Progenitor cell of endocrine pancreas (in vitro differentiated cells): ENCODE data around the gene LRRC37A. TPM values are rescaled to one million over a fixed set of nuclear protein-coding genes. Genes with fewer than 3 reads are reported as not detected.
"Not testable (repeated sequence)": the region's sequence is repeated elsewhere in the genome, so short reads cannot be mapped to it uniquely, and the experiment has no call there.

Experiments
- DNase-seq: peaks from one replicate; pipeline ENCODE4 v3.0.0; 2021; ENCODE audit warnings: low spot score; ENCODE audit not compliant: unreplicated experiment
- H3K27ac Mint-ChIP-seq: 2 replicates; pipeline ENCODE4 v1.8.0; 2021; ENCODE audit warnings: mild to moderate bottlenecking, moderate library complexity, mixed read lengths
- H3K27me3 Mint-ChIP-seq: 2 replicates; pipeline ENCODE4 v1.8.0; 2021; ENCODE audit warnings: mixed read lengths
- H3K36me3 Mint-ChIP-seq: 2 replicates; pipeline ENCODE4 v1.8.0; 2022; ENCODE audit warnings: mixed read lengths; ENCODE audit not compliant: insufficient read depth
- H3K4me1 Mint-ChIP-seq: 2 replicates; pipeline ENCODE4 v1.8.0; 2021; ENCODE audit warnings: low read depth, mixed read lengths
- H3K4me3 Mint-ChIP-seq: 2 replicates; pipeline ENCODE4 v1.8.0; 2021; ENCODE audit warnings: low read depth, mild to moderate bottlenecking, moderate library complexity, mixed read lengths
- H3K9me3 Mint-ChIP-seq: 2 replicates; pipeline ENCODE4 v1.8.0; 2021; ENCODE audit warnings: low read depth, mixed read lengths
- total RNA-seq: library from RNA; stranded (reverse); gene quantifications from 2 replicates; pipeline ENCODE4 v1.2.1, GENCODE V29; 2021

LRRC37A gene
- total RNA-seq, 1 donor from 2014 or later, result 6.8 TPM

DNA sequence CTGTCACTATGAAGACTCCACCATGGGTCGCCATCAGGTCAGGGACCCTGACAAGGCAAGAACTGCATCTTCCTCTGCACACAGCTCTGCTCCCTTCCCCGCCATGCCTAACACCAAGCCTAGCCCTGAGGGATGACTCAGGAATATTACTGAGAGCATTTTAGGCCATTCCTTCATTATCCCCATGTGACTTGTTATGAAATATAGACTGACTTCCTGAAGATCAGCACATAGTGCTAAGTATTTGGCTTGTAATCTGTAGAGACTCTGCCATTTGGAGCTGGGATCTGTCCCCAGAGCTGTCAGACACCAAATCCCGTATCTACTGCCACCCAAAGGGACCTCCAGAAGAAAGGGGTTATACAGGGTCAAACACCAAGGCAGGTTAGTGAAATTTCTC lies 47.2 kb downstream of the LRRC37A start:
- not testable (repeated sequence) for H3K27ac Mint-ChIP-seq, H3K4me1 Mint-ChIP-seq, H3K9me3 Mint-ChIP-seq, H3K36me3 Mint-ChIP-seq, H3K27me3 Mint-ChIP-seq, H3K4me3 Mint-ChIP-seq, DNase-seq

DNA sequence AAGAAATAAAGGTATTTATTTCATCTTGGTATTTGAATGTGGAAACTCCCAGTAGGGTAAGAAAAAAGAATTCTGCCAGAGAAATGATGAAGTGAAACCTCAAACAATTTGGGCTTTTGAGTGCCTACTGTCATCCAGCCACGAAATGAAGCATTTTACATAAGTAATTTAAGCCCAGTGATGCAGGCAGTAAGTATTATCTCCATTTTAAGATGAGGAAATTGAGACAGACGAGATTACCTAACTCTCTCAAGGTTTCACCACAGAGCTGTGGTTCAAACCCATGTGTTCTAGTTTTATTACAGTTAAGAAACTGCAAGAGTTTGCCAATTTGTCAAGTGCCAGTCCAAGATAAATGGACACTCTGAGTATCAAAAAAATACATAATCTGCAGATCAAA lies 53.4 kb downstream of the LRRC37A start:
- H3K4me1 Mint-ChIP-seq, H3K4me3 Mint-ChIP-seq, H3K27ac Mint-ChIP-seq, H3K36me3 Mint-ChIP-seq, H3K9me3 Mint-ChIP-seq, H3K27me3 Mint-ChIP-seq, DNase-seq: not testable (repeated sequence)

DNA sequence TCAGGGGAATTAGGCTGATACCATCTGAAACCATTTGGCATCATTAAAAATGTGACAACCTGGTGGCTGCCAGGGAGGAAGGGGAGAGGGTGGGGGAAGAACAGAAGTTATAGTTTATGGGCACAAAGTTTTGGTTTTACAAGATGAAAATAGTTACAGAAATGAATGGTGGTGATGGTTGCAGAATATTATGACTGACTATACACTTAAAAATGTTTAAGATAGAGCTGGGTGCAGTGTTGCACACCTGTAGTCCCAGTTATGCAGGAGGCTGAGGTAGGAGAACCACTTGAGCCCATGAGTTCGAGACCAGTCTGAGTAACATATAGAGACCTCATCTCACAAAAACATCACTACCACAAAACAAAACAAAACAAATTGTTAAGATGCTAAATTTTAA lies 54.1 kb downstream of the LRRC37A start:
- DNase-seq, result not testable (repeated sequence)

DNA sequence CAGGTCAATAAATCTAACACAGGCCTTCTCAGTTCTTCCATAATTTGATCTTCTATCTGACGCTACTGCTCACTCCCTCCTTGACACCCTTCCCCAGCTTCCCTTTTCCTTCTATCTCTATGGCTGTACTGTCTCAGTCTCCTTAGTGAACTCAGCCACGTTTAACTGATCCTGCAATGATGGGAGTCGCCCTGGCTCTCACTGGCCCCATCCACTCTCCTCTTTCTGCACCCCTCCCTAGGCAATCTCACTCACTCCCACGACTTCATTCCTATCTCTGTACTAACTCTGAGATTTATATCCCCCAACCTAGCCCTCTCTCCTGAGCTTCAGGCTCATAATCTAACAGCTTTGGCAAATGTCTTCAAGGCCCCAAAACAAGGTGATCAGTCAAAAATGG lies 58.9 kb downstream of the LRRC37A start:
- not testable (repeated sequence) for DNase-seq, H3K4me3 Mint-ChIP-seq, H3K4me1 Mint-ChIP-seq, H3K27ac Mint-ChIP-seq, H3K36me3 Mint-ChIP-seq, H3K27me3 Mint-ChIP-seq, H3K9me3 Mint-ChIP-seq

More for the DNA sequence above, 54.1 kb downstream of the LRRC37A start:
- not testable (repeated sequence) for H3K4me3 Mint-ChIP-seq, H3K27ac Mint-ChIP-seq, H3K36me3 Mint-ChIP-seq, H3K27me3 Mint-ChIP-seq, H3K4me1 Mint-ChIP-seq, H3K9me3 Mint-ChIP-seq

DNA sequence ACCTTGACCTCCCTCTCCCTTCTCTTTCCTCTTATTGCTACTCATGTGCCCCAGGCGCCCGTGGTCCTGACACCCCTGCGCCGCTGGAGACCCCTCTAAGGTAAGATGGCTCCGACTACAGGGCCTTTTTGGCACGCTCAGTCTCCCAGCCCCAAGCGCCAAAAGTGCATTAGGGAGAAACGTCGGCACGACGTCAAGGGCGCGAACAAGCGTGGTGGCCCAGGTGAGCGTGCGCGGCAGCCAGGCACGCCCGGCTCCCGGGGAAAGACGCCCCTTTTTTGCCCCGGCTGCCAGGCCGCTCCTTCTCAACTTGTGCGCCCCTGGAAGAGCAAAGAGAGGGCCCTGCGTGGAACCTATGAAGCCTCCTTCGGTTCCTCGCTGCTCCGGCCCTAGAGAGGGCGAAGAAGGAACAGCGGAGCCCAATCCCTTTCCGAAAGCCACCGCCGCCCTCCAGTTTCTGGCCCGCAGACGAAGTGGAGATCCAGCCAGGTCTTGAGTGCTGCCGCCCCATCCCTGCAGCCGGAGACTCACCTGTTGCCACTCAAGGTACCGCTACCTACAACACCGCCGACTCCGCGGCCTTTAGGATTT lies 66.3 kb downstream of the LRRC37A start:
- H3K36me3 Mint-ChIP-seq, H3K9me3 Mint-ChIP-seq, H3K4me1 Mint-ChIP-seq, H3K4me3 Mint-ChIP-seq, DNase-seq, H3K27ac Mint-ChIP-seq, H3K27me3 Mint-ChIP-seq: not testable (repeated sequence)

DNA sequence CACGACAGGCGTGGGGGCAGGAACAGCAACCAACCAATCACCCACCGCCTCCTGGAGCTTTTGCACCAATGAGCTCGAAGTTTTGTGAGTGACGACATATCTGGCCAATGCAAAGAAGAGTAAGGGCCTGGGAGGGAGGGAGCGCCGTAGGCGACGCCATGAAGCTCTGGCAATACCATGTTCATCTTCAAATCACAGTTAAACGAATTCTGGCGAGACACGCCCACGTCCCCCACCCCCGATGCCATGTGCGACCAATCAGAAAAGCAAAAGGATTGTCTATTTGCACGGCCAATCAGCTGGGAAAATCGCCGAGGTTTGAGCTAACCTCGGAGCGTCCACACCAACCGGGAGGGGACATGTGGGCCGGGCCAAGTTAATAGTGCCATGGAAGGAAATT lies 66.8 kb downstream of the LRRC37A start, which contains the start of gene ARL17B:
Gene ARL17B, minus strand, starts transcription at position 12 of the 400 bp plus-strand sequence. CDS start 3,369 bp downstream, outside the sequence.
- H3K4me3 Mint-ChIP-seq, H3K4me1 Mint-ChIP-seq, H3K27me3 Mint-ChIP-seq, H3K9me3 Mint-ChIP-seq, H3K27ac Mint-ChIP-seq, H3K36me3 Mint-ChIP-seq: not testable (repeated sequence)
- peak; percentile 84 for DNase-seq

DNA sequence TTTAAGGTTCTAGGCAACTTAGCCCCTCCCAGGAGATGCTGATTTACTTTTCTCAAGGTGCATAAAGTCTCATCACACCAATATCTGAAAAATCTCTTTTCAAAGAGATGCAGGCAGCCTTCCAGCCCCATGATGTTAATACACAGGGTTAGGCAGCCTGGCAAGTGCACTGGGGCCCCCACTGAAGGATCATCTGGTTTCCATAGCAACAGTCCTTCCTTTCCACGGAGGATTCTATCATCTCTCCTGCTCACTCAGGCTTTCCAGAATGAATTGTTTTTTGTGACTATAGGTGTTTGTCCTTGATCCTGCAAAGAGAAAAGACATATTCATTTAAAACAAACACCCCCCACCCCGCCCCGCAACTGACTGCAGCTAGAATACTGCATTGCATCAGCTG lies 72.6 kb downstream of the LRRC37A start:
- H3K4me1 Mint-ChIP-seq, DNase-seq, H3K27me3 Mint-ChIP-seq, H3K9me3 Mint-ChIP-seq, H3K36me3 Mint-ChIP-seq, H3K27ac Mint-ChIP-seq, H3K4me3 Mint-ChIP-seq: not testable (repeated sequence)

DNA sequence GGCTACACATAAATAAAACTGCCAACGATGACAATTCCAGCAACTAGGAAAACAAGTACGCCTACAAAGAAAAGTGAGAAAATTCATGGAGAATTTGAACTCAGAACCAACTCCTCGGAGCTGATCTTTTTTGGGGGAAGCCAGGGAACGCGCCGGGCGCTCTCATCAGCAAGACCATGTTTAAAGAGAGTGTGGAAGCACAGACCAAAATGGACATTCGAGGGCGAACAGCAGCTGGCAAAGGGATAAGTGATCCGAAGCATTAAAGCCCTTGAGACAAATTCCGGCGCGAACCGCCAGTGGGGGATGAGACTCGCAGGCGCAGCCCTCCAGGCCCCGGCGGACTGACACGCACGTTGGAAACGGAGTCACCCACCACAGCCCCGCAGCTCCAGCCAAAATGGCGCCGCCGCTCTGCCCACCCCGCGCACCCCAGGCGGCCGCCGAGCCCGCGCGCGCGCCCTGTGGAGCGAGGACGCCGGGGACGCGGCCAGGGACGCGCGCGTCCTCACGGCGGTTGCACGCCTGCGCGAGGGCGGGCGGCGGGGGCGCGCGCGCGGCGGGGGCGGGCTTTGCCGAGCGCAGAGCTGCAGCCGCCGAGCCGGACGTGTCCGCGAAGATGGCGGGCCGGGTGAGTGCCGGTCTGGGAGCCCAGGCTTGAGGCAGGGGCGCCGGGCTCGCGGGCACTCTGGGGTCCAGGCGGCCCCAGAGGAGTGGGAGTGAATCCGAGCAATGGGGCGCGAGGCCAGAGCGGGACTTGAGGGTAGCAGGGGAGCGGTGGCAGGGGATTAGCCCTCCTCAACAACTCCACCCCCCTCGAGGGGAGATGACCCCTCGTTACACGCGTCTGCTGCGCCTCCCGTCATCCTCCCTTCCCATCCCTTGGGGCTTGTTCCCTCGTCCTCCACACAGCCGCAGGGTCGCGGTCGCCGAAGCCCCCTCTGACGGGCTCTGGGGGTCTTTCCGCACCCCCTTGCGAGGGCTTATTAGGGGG lies 77.6 kb downstream of the LRRC37A start:
- not testable (repeated sequence) for H3K9me3 Mint-ChIP-seq

DNA sequence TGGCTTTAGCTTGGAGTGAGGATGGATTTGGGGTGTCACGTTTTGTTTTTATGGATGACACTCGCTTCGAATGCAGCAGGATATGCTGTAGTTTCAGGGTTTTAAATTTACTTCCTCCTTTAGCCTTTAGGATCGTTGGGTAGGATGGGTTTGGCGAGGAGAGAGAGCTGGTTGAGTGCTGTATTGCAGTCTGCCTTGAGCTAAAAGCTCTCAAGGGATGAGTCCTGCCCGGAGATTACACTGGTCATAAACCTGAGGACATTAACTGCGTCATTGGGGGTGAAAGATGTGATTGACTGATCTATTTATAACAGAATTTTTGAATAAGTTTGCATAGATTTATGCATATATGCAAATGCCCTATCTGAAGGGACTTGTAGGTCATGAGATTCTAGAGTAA lies 78.5 kb downstream of the LRRC37A start:
- not testable (repeated sequence) for H3K4me3 Mint-ChIP-seq, DNase-seq, H3K27ac Mint-ChIP-seq, H3K9me3 Mint-ChIP-seq, H3K27me3 Mint-ChIP-seq, H3K4me1 Mint-ChIP-seq, H3K36me3 Mint-ChIP-seq

More for the DNA sequence above, 77.6 kb downstream of the LRRC37A start:
- not testable (repeated sequence) for H3K4me3 Mint-ChIP-seq, H3K36me3 Mint-ChIP-seq, H3K4me1 Mint-ChIP-seq, H3K27ac Mint-ChIP-seq, H3K27me3 Mint-ChIP-seq, DNase-seq

DNA sequence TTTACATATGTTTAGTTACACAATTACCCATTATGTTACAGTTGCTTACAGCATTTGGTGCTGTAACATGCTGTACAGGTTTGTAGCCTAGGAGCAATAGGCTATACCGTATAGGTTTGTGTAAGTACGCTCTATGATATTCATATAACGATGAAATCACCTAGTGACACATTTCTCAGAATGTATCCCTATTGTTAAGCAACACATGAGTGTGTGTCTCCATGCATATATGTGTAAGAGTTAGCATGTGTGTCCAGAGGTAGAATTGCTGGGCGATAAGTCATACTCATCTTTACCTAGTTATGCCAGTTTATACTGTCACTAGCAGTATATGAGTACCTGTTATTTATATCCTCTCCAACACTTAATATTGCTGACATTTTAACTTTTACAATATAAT lies 88.2 kb downstream of the LRRC37A start:
- DNase-seq, H3K4me3 Mint-ChIP-seq, H3K4me1 Mint-ChIP-seq, H3K27me3 Mint-ChIP-seq, H3K36me3 Mint-ChIP-seq, H3K27ac Mint-ChIP-seq, H3K9me3 Mint-ChIP-seq: not testable (repeated sequence)

DNA sequence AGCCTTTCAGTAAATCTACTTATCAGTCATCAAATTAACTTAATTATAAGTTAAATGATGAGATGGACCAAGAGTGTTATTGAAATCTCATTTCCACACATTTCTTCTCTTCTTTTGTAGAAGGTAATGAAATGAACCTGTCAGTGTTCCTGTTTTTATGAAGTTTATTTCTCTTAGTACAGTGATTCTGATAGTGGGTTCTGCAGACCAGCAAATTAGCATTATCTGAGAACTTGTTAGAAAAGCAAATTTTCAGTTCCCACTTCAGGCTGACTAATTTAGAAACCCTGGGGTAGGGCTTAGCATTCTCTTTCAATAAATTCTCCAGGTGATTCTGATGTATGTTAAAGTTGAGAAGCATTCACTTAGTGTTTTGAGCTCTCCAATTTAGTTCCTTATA lies 90.6 kb downstream of the LRRC37A start:
- not testable (repeated sequence) for H3K27me3 Mint-ChIP-seq, H3K4me3 Mint-ChIP-seq, H3K9me3 Mint-ChIP-seq, H3K36me3 Mint-ChIP-seq, DNase-seq, H3K27ac Mint-ChIP-seq, H3K4me1 Mint-ChIP-seq
